T-helper 2 cell (primary cell): ENCODE measurements around the gene JPH4.

Experiments used
- DNase-seq, 5 experiments: peaks; one replicate each; pipeline versions ENCODE4 v3.0.0 to v3.0.0-alpha.2; 2012 to 2022

The JPH4 gene

GRCh38 chr14:23562822-23563472, 15.6 kb downstream of the JPH4 start:
- peak in 4 of 5 experiments; percentile 35 to 51 (median 46) for DNase-seq

- no peak for DNase-seq
Observed at GRCh38 chr14:23561873-23562821, 16.4 kb downstream of the JPH4 start.

- DNase-seq = no peak
Observed at GRCh38 chr14:23561259-23561658, 17.3 kb downstream of the JPH4 start.

DNA sequence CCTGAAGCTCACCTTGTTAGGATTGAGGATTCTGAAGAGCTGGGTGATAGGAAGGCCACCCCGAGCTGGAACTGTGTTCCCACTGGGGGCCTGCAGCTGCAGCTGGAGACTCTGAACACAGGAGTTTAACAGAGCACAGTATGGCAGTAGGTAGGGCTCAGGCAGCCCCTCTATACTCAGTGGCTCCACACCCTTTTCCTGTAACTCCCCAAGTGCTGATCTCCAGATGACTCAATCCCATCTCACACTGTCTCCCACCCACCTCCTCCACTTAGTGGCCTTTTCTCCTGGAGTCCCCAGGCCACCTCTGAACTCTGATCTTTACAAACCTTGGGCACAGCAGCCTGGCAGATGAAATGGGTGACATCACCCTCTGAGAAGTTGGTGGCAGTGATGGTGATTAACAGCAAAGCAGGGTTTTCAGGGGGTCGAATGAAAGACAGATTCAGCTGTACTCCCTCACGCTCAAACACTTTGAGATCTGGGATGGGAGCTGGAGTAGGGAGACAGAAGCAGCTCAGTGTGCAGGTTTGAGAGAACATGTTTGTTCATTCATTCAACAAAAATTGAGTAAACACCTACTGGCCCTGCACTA, 18.6 kb downstream of the JPH4 start:
- DNase-seq = no peak

- peak; percentile 33 to 66 (median 56) for DNase-seq
Observed at GRCh38 chr14:23559010-23559925, 19.3 kb downstream of the JPH4 start.

DNA sequence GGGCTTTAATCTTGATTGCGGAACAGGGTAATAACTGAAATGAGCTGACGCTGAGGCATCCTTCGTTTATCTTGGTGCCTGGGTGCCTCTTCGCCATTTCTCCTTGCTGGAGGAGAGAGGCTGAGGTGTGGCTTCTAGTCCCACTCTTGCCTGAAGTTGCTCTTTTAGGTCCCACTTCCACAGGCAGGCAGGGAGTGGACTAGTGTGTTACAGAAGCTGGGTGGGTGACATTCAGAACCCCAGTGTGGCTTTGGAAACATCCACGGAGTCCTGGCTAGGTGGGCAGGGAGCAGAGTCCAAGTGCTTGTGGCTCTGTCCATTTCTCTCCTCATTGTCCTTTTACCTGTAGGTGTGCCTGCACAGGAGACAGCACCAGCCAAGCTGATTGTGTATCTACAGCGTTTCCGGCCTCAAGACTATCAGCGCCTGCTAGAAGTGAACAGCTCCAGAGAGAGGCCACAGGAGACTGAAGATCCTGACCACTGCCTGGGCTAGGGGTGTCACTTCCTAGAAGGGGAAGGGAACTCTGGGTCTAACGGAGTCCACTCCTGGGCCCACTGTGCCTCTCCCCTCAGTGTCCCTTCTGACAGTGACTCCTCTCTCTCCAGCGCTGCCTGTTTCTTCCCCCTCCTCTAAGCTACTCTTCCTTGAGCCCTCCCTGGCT, 20.1 kb downstream of the JPH4 start:
- no peak for DNase-seq

- DNase-seq = no peak
Observed at GRCh38 chr14:23557946-23558345, 20.6 kb downstream of the JPH4 start.

DNA sequence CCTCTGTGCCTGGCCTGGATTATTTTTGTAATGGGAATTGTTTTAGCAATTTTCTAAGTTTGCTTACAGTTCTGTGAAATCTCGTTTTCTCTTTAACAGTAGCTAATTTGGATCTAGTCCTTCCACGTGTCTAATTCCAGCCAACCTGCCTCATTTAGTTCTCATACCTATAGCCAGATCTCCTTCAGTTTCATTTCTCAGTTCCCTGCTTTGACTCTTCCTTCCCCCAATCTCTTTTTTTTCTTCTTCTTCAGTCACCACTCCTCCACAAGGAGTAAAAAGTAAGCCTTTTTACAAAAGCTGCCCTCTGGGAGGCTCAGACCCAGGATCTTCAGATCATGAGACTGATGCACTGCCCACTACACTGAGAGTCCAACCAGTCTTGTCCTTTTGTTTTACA, 21.1 kb downstream of the JPH4 start:
- DNase-seq = no peak

GRCh38 chr14:23556700-23557440, 21.7 kb downstream of the JPH4 start:
- DNase-seq = peak in 1 of 5 experiments; percentile 19

DNA sequence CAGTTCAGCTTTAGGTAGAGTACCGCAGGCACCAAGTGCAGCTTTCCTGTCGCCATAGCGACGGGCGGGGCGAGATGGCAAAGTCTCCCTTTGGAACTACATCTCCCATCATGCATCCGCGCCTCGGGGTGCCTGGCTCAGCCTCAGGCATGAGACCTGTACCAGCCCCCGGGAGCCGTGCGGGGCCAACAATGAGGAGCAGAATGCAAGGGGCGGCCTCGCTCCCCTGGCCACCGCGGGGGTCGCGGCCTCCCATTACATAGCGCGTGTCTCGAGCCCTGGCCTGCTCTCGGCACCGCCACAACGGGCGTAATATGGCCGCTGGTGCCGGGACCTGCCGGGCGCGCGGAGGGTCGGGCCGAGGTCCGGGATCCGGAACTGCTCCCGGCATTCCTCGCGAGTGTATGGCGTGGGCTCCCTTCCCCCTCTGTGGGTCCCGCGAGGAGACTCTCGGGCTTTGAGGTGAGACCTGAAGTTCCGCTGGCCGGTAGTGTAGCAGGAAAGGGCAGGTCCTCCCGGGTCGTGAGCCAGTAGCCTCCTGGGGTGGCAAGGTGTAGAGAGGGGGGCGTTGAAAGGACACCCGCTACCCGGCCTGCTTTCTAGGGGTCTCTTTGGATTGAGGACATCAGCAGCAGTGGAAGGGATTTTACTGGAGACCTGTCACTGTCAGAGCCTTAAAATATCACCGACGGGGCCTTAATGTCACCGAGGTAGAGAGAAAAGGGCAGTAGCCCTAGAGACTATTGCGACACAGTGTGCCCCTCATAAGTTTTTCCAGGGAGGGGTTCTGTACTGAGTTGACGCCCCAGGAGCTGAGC, 22.5 kb downstream of the JPH4 start, which contains the start of gene THTPA:
TSS of gene THTPA (plus strand) at position 390 of the 818 bp plus-strand sequence. CDS start 487 bp downstream, outside the sequence.
- peak; percentile 71 to 93 (median 88) for DNase-seq

DNA sequence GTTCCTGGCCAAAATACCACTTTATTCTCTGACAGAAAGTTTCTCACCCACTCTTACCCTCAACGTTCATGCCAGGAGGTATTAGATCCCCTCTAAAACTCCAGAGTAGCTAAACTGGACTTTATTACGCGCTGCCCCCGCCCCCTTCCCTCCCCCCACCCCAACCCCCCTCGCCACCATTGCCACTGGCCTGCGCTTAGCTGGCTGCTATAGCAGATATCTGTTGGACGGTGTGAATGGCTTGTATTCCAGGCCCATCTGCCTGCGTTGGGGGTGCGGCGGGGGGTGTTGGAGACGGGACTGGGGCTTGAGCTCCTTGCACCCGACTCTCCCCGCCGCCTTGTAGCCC, 23.1 kb downstream of the JPH4 start:
- no peak for DNase-seq

DNA sequence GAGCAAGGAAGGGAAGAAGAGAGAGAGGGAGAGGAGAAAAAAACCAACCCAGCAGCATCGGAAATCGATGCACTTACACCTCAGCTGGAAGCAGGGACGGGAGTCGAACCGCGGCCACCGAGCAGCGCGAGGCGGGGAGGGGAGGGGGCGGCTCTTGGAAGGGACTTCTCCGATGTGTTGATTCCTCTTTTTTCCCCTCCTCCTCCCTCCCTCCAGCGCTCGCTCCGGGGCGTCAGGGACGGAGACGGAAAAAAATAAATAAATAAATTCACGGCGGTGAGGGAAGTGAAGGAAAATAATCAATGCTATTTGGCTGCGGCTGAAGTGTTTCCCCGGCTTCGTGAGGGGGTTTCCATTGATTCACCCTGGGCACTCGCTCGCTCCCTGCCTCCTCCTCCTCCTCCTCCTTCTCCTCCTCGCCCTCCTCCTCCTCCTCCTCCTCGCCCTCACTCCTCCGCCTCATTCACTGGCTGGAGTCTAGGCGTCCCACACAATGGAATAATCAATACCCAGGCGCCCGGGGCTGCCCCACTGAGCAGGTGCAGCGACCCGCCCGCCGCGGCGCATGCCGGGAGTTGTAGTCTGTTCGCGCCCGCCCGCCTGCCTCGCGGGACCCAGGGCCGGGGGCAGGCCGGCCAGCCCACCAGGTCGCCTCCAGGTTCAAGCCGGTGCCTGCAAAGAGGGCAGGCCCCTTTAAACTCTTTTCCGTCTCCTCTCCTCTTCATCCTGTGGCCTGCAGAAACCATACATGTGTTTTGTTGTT, 27.1 kb downstream of the JPH4 start, which contains the start of gene ZFHX2:
TSS of gene ZFHX2 (minus strand) at position 500 of the 763 bp plus-strand sequence. CDS start 16,440 bp downstream, outside the sequence.
- peak; percentile 51 to 76 (median 65) for DNase-seq

- no peak for DNase-seq
Observed at GRCh38 chr14:23550812-23551265, 27.8 kb downstream of the JPH4 start.

DNA sequence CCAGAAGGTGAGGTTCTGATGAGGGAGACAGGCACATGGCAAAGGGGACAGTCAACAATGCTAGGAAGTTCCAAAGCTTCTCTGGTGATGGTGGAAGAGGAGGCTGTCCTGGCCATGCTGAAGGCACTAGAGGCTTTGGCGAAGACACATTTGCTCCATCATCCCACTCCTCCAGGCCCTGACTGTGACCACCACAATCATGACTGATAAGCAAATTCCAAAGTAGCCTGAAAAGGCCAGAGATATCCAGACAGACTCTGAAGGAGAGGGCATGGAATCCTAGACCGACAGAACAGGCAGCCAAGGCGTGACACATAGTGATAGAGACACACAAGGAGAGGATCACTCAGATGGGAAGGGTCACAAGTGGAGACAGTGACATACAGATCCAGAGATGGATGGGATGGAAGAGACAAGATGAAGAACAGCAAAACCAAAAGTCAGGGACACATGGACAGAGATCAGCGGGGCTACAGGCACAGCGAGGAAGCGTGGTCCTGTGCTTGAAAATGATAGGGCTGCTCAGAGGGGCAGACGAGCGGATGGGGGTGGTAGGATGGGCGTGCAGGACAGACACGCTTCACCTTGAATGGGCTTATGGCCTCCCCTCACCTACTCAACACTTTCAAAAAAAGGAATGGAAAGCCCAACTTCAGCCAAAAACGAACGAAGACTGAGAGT, 28.3 kb downstream of the JPH4 start:
- DNase-seq = no peak

- no peak for DNase-seq
Observed at GRCh38 chr14:23548351-23549318, 30.0 kb downstream of the JPH4 start.

GRCh38 chr14:23547924-23548323, 30.7 kb downstream of the JPH4 start:
- DNase-seq = no peak

DNA sequence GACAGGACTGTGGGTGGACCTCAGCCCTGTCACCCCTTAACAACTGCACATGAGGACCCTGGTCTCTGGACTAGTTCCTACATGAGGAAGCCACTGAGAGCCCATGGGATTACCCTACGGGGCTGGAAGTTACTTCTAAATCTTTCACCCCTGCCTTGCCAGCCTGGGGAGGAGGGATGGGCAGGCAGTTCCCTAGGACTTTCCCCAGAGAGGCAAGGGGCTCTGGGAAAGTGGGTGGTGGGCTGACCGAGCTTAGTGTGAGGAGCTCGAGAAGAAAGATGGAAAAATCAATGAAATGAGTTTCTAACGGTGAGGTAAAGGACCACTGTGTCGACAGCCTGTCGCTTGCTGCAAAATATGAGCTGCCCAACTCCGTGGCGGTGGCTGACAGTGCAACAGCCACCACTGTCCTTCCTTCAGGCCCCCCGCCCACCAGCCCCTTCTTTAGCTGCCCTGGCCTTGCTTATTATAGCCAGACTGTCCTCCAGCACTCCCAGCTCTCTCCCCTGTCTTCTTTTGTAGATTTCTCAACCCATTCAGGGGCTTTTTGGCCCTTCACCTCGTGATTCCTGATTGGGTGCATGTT, 32.0 kb downstream of the JPH4 start:
- no peak for DNase-seq
